Ishikawa (cell line): ENCODE results near the gene FAM170B.

Experiments
- CEBPB ChIP-seq: IDR thresholded peaks from 2 replicates; pipeline ENCODE4 v1.6.1; 2012
- CREB1 ChIP-seq: IDR thresholded peaks from 2 replicates; pipeline ENCODE4 v1.6.1; 2012; ENCODE audit warnings: low read depth
- EGR1 ChIP-seq: IDR thresholded peaks from 2 replicates; pipeline ENCODE4 v1.6.1; 2012
- EP300 ChIP-seq: IDR thresholded peaks from 2 replicates; pipeline ENCODE4 v1.6.1; 2012; ENCODE audit warnings: borderline replicate concordance
- FOXM1 ChIP-seq: IDR thresholded peaks from 2 replicates; pipeline ENCODE4 v1.6.1; 2012; ENCODE audit warnings: low read depth, borderline replicate concordance
- MAX ChIP-seq: IDR thresholded peaks from 2 replicates; pipeline ENCODE4 v1.6.1; 2012
- NFIC ChIP-seq: IDR thresholded peaks from 2 replicates; pipeline ENCODE4 v1.6.1; 2012
- RAD21 ChIP-seq: IDR thresholded peaks from 2 replicates; pipeline ENCODE4 v1.6.1; 2012; ENCODE audit warnings: low read depth
- REST ChIP-seq: IDR thresholded peaks from 2 replicates; pipeline ENCODE4 v1.6.1; 2012; ENCODE audit warnings: low read depth, mild to moderate bottlenecking
- TAF1 ChIP-seq: IDR thresholded peaks from 2 replicates; pipeline ENCODE4 v1.6.1; 2012; ENCODE audit warnings: low read depth, mild to moderate bottlenecking
- TCF12 ChIP-seq: IDR thresholded peaks from 2 replicates; pipeline ENCODE4 v1.6.1; 2012; ENCODE audit warnings: low read depth
- TEAD4 ChIP-seq: IDR thresholded peaks from 2 replicates; pipeline ENCODE4 v1.6.1; 2012
- USF1 ChIP-seq: IDR thresholded peaks from 2 replicates; pipeline ENCODE4 v1.6.1; 2012
- YY1 ChIP-seq: IDR thresholded peaks from 2 replicates; pipeline ENCODE4 v1.6.1; 2012; ENCODE audit warnings: low read depth
- ZBTB7A ChIP-seq: IDR thresholded peaks from 2 replicates; pipeline ENCODE4 v1.6.1; 2012; ENCODE audit warnings: low read depth

The FAM170B gene

GRCh38 chr10:49118430-49119074 is 15.3 kb downstream of the FAM170B start:
- TF ChIP-seq REST (no peak), NFIC (no peak), YY1 (no peak), USF1 (no peak), FOXM1 (no peak), TCF12 (no peak), RAD21 (no peak)

GRCh38 chr10:49117376-49118070 is 16.3 kb downstream of the FAM170B start:
- TF ChIP-seq TEAD4 (no peak), CREB1 (no peak), CEBPB (no peak), NFIC (no peak), EGR1 (no peak), TAF1 (no peak)

GRCh38 chr10:49116509-49117375 is 17.1 kb downstream of the FAM170B start:
- TF ChIP-seq TEAD4: no peak
- TF ChIP-seq YY1: no peak
- no peak for TF ChIP-seq EP300
- no peak for TF ChIP-seq ZBTB7A
- TF ChIP-seq CREB1: no peak
- TF ChIP-seq TCF12: no peak
- TF ChIP-seq TAF1: no peak
- no peak for TF ChIP-seq EGR1
- TF ChIP-seq MAX: no peak
- TF ChIP-seq REST: no peak
- TF ChIP-seq NFIC: no peak
- TF ChIP-seq USF1: no peak
- TF ChIP-seq CEBPB: no peak
- TF ChIP-seq FOXM1: no peak
- no peak for TF ChIP-seq RAD21

GRCh38 chr10:49115796-49116508 is 17.9 kb downstream of the FAM170B start:
- TF ChIP-seq EGR1: no peak
- TF ChIP-seq FOXM1: no peak
- TF ChIP-seq REST: no peak
- no peak for TF ChIP-seq TEAD4
- TF ChIP-seq YY1: no peak
- TF ChIP-seq MAX: no peak
